K562 (cell line): ENCODE results near the gene FLRT1. TPM values are rescaled to one million over a fixed set of nuclear protein-coding genes. Genes with fewer than 3 reads are reported as not detected.

Source experiments
- FOXJ3 ChIP-seq: sonication (generic); formaldehyde crosslinking; IDR thresholded peaks from 2 replicates; pipeline ENCODE4 v1.4.0; 2020; ENCODE audit warnings: mild to moderate bottlenecking, missing genetic modification reagents
- L3MBTL2 ChIP-seq: fragments of 450-650 bp; IDR thresholded peaks from 2 replicates; pipeline ENCODE4 v1.6.1; 2016; ENCODE audit warnings: mild to moderate bottlenecking, moderate library complexity
- MAX ChIP-seq: sonication (generic); formaldehyde crosslinking; IDR thresholded peaks from 2 replicates; pipeline ENCODE4 v1.9.0; 2022; ENCODE audit warnings: mild to moderate bottlenecking, missing genetic modification reagents
- MLX ChIP-seq, 2 experiments: fragments of 450-650 bp in 1 of 2; sonication (generic) in 1 of 2; formaldehyde crosslinking; conservative IDR thresholded peaks; 2 replicates each; pipeline versions ENCODE4 v1.4.0 to v1.8.1; 2020 to 2022; ENCODE audit warnings: mild to moderate bottlenecking in 1 of 2, missing genetic modification reagents in 1 of 2
- PRDM10 ChIP-seq: fragments of 450-650 bp; IDR thresholded peaks from 2 replicates; pipeline ENCODE4 v1.6.1; 2018; ENCODE audit not compliant: partially characterized antibody
- PTBP1 ChIP-seq: fragments of 200-400 bp; formaldehyde crosslinking; IDR thresholded peaks from 2 replicates; pipeline ENCODE4 v1.6.1; 2017; ENCODE audit warnings: low read depth, low read length
- RUNX1 ChIP-seq: sonication (generic); IDR thresholded peaks from 2 replicates; pipeline ENCODE4 v1.6.1; 2016; ENCODE audit warnings: antibody characterized with exemption, low read depth
- SREBF2 ChIP-seq: sonication (generic); formaldehyde crosslinking; IDR thresholded peaks from 2 replicates; pipeline ENCODE4 v1.4.0; 2020; ENCODE audit warnings: mild to moderate bottlenecking, missing genetic modification reagents
- TCFL5 ChIP-seq: fragments of 250-450 bp; sonication (Bioruptor Pico); conservative IDR thresholded peaks from 2 replicates; pipeline ENCODE4 v1.6.1; 2021; ENCODE audit warnings: mild to moderate bottlenecking, moderate library complexity, matching md5 sums
- ZNF324 ChIP-seq: fragments of 250-450 bp; sonication (Bioruptor Pico); IDR thresholded peaks from 2 replicates; pipeline ENCODE4 v1.4.0; 2020; ENCODE audit warnings: mild to moderate bottlenecking
- polyA plus RNA-seq, 8 experiments: library from polyadenylated mRNA; depleted of rRNA in 4 of 8; stranded (reverse) in 5 of 8; unstranded in 3 of 8; fragments of >200 nt; fragmentation: Nextera tagmentation in 2 of 8; fragmentation: Illumina TruSeq in 1 of 8; extraction: Ambion mirVana in 2 of 8; extraction: Trizol in 1 of 8; gene quantifications; 2 replicates each; pipeline versions ENCODE4 v1.2.1 to v1.2.3, GENCODE V29; 2011 to 2014; ENCODE audit warnings: inconsistent platforms in 1 of 8, missing spikeins in 1 of 8
- total RNA-seq, 7 experiments: library from RNA; depleted of rRNA in 6 of 7; stranded (reverse); fragments of >200 nt in 6 of 7; fragmentation: Illumina TruSeq in 2 of 7; extraction: Trizol in 2 of 7; gene quantifications; 2 replicates each; pipeline versions ENCODE4 v1.2.1 to v1.2.3, GENCODE V29; 2011 to 2021; ENCODE audit warnings: low replicate concordance in 1 of 7

Gene FLRT1
- total and polyA plus RNA-seq, 9 of the 15 experiments (the other 6 are each of a cell fraction or from before 2014, with no cell fraction given): not detected

GRCh38 chr11:64007160-64007628 is 28.5 kb upstream of the FLRT1 start (continued):
- TF ChIP-seq PRDM10: peak; percentile 20
- TF ChIP-seq ZNF324 (CRISPR knock-in tag): no peak
- TF ChIP-seq MLX (CRISPR knock-in tag; conservative IDR thresholded peaks at IDR 0.05): no peak
- 0 out of 2 replicates have a peak, but pooled peaks have one; percentile 13 for TF ChIP-seq L3MBTL2
- TF ChIP-seq RUNX1: no peak
- TF ChIP-seq MAX: peak; percentile 82
- no peak for TF ChIP-seq SREBF2 (CRISPR knock-in tag)
- TF ChIP-seq PTBP1: no peak
- no peak for TF ChIP-seq TCFL5 (CRISPR knock-in tag)
- no peak for TF ChIP-seq FOXJ3 (CRISPR knock-in tag)
